Keratinocyte (primary cell): ENCODE data around the gene GTF2H2C.

Experiments
- CTCF ChIP-seq, 3 experiments: IDR thresholded peaks in 1 of 3; conservative IDR thresholded peaks in 1 of 3; optimal IDR thresholded peaks in 1 of 3; 2 replicates in 2 of 3; 3 replicates in 1 of 3; pipeline versions ENCODE3 to v1.5.1; 2011; ENCODE audit warnings: low read length in 3 of 3, mild to moderate bottlenecking in 3 of 3, moderate library complexity in 2 of 3, control low read depth in 1 of 3, inconsistent platforms in 1 of 3; ENCODE audit not compliant: insufficient read depth in 2 of 3; ENCODE audit errors: extremely low read depth in 1 of 3
- EZH2 ChIP-seq: IDR thresholded peaks from one replicate; pipeline ENCODE4 v1.6.1; 2012; ENCODE audit warnings: inconsistent platforms, mild to moderate bottlenecking, low read length, moderate library complexity

- TF ChIP-seq CTCF (optimal IDR thresholded peaks at IDR 0.05 in 1 of 3, IDR thresholded peaks at IDR 0.05 in 1 of 3, conservative IDR thresholded peaks at IDR 0.05 in 1 of 3; ENCODE audit: extremely low read depth in 1 of 3, insufficient read depth in 2 of 3, low read length in 3 of 3): no peak
- TF ChIP-seq EZH2: no peak
These were observed 32.0 kb upstream of the GTF2H2C start for GRCh38 chr5:69528035-69528434.
